HEK293T (cell line): ENCODE measurements around the gene NRXN2.

Source experiments
- CTCF ChIA-PET: fragments of 350-600 bp; formaldehyde crosslinking; extraction: SDS; loops from one replicate; lab custom pipeline; 2021; ENCODE audit warnings: antibody characterized with exemption, inconsistent platforms; lab: Yijun Ruan, JAX
- POLR2A ChIA-PET: fragments of 350-600 bp; formaldehyde crosslinking; extraction: SDS; loops from one replicate; lab custom pipeline; 2020; ENCODE audit warnings: antibody characterized with exemption, inconsistent platforms; lab: Yijun Ruan, JAX
- DNase-seq: peaks from one replicate; pipeline ENCODE4 v3.0.0; 2012; ENCODE audit warnings: mixed read lengths; ENCODE audit errors: extremely low spot score
- ARNT ChIP-seq: fragments of 450-650 bp; IDR thresholded peaks from 2 replicates; pipeline ENCODE4 v1.6.1; 2017; ENCODE audit warnings: mild to moderate bottlenecking
- BHLHE40 ChIP-seq: fragments of 450-650 bp; IDR thresholded peaks from 2 replicates; pipeline ENCODE4 v1.6.1; 2016; ENCODE audit warnings: mild to moderate bottlenecking, moderate library complexity, borderline replicate concordance
- CTBP1 ChIP-seq: fragments of 450-650 bp; IDR thresholded peaks from 2 replicates; pipeline ENCODE4 v1.6.1; 2016; ENCODE audit warnings: borderline replicate concordance
- ELF4 ChIP-seq: fragments of 450-650 bp; IDR thresholded peaks from 2 replicates; pipeline ENCODE4 v1.6.1; 2017; ENCODE audit warnings: antibody characterized with exemption
- FOXA1 ChIP-seq: fragments of 450-650 bp; IDR thresholded peaks from 2 replicates; pipeline ENCODE4 v1.6.1; 2016; ENCODE audit warnings: mild to moderate bottlenecking
- FOXK2 ChIP-seq: fragments of 450-650 bp; IDR thresholded peaks from 2 replicates; pipeline ENCODE4 v1.6.1; 2016; ENCODE audit warnings: mild to moderate bottlenecking
- FOXM1 ChIP-seq: fragments of 450-650 bp; IDR thresholded peaks from 2 replicates; pipeline ENCODE4 v1.6.1; 2017; ENCODE audit warnings: mild to moderate bottlenecking, borderline replicate concordance
- HDGF ChIP-seq: fragments of 450-650 bp; IDR thresholded peaks from 2 replicates; pipeline ENCODE4 v1.6.1; 2017; ENCODE audit warnings: antibody characterized with exemption, borderline replicate concordance
- L3MBTL2 ChIP-seq: fragments of 450-650 bp; conservative IDR thresholded peaks from 2 replicates; pipeline ENCODE4 v1.6.1; 2016; ENCODE audit warnings: mild to moderate bottlenecking
- LEF1 ChIP-seq: fragments of 450-650 bp; IDR thresholded peaks from 2 replicates; pipeline ENCODE4 v1.6.1; 2017; ENCODE audit warnings: mild to moderate bottlenecking, borderline replicate concordance
- NFRKB ChIP-seq: fragments of 450-650 bp; IDR thresholded peaks from 2 replicates; pipeline ENCODE4 v1.6.1; 2016; ENCODE audit warnings: mild to moderate bottlenecking, moderate library complexity
- SP1 ChIP-seq: fragments of 450-650 bp; IDR thresholded peaks from 2 replicates; pipeline ENCODE4 v1.6.1; 2017
- SUZ12 ChIP-seq: fragments of 450-650 bp; IDR thresholded peaks from 2 replicates; pipeline ENCODE4 v1.6.1; 2016; ENCODE audit warnings: mild to moderate bottlenecking
- TARDBP ChIP-seq: fragments of 450-650 bp; IDR thresholded peaks from 2 replicates; pipeline ENCODE4 v1.6.1; 2016
- ZNF384 ChIP-seq: fragments of 450-650 bp; IDR thresholded peaks from 2 replicates; pipeline ENCODE4 v1.6.1; 2016
- TF ChIP-seq, protein P1 (sequence below): fragments of 450-650 bp; IDR thresholded peaks from 2 replicates; pipeline ENCODE4 v1.6.1; 2016

NRXN2 gene

DNA sequence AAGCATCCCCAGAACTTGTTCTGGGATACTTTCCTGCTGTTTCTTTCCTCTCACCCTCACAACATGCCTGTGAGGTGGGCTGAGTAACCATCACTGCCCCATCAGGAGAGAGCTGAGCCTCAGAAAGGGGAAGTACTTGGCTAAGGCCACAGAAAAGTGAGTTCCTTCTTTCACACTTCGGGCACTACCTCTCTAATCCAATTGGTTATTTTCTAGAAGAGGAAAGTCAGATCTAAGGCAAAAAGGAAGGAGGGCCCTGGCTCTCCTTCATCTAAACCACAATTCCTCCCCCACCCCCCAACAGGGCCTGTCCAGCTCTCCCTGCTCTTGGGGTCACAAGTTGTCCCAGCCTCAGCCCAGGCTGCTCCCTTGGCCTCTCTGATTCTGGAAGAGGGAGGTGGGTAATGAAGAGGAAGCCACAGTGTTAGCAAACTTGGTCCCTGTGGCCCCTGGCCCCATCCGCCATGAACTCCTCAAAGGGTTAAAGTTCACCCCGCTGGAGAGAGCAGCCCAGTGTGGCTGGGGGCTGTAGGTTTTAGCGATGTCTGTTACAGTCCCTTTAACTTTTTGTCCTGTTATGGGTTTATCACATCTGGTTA lies 98.0 kb downstream of the NRXN2 start:
- DNase-seq, result no peak
- CTCF ChIA-PET, result interaction anchor here (1.2 kb wide), 1 partner anchor 74 kb away, joined by 3 read pairs; no protein-coding TSS in a partner anchor
- no peak for TF ChIP-seq SP1
- POLR2A ChIA-PET, result no interaction called here

DNA sequence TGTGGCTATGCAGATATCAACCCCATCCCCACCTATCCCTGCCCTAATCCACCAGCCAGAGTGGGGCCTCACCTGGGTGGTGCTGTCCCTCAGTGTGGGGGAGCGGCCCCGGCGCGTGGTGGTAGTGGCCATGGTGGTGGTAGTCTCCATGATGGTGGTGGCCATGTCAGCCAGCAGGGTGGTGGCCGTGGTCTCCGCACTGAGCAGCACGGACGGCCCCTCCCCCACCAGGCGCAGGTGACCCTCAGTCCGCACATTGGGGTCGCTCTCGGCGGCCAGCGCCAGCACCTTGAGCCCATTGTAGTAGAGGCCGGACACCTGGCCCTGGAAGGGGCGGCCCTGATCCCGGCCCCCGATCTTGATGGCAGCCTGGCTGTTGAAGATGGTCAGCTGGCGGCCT lies 100.3 kb downstream of the NRXN2 start:
- no peak for DNase-seq
- TF ChIP-seq LEF1, result no peak
- no peak for TF ChIP-seq SP1
- TF ChIP-seq ZNF384, result no peak
- no peak for TF ChIP-seq ELF4
- TF ChIP-seq FOXM1, result no peak
- no peak for TF ChIP-seq BHLHE40
- no peak for TF ChIP-seq ARNT
- TF ChIP-seq HDGF, result no peak
- no peak for TF ChIP-seq FOXK2
- no peak for TF ChIP-seq L3MBTL2
- no peak for TF ChIP-seq TARDBP
- TF ChIP-seq FOXA1, result no peak
- TF ChIP-seq SUZ12, result no peak
- POLR2A ChIA-PET, result no interaction called here
- CTCF ChIA-PET, result no interaction called here

DNA sequence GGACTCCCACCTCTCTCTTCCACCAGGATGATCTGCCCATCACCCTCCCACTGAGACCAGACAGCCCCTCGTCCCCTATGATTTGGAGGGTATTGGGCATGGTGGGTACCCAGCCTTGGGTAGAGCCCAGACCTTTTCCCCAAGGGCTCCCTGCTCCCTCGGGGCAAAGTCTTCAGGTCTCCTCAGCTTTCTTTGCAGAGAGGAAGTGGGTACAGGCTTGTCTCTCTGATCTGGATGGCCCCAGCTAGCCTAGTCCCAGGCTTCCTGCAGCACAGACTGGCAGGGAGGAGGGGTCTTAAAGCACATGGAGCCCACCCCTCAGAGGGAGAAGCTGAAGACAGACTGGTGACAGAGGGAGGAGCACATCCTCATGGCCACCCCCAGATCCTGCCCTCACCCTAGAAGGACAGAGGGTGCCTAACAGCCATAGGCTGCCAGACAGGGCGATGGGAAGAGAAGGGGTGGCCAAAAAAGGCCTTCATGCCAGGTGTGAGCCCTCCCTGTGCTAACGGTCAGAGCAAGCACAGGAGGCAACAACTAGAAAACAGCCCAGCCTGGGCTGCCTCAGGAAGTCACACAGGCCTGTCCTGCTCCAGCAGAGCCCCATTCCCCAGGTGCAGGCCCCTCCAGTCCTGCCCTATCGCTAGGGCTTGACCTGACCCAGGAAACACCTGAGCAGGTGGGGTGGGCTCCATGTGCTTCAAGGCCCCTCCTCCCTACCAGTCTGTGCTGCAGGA lies 101.5 kb downstream of the NRXN2 start:
- ChIA-PET CTCF (no interaction called here), POLR2A (no interaction called here)
- DNase-seq, result no peak
- no peak for TF ChIP-seq SUZ12

DNA sequence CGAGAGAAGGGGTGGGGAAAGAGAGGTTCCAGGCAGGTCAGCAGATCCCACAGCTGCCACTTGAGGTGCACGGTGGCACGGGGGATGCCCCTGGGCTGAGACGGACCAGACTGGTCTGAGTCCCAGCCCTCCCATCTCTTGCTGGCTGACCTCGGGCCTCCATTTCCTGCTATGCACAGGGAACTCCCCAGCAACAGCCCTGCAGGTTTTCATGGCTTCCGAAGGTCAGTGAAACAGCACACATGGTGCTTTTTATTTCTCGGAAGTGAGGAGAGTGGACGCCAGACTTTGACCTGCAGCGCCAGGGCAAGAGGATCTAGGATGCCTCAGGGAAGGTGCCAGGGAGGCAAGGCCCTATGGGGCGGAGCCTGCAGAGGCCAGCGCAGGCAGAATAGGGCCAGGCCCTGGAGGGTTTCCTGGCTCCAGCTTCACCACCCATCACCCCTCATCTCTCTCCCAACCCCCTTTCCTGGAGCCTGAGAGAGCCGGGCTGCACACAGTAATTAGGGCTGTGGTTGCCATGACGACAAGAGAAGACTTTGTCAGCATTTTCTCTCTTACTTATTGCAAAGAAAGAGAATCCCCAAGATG lies 102.5 kb downstream of the NRXN2 start:
- ChIA-PET CTCF (interaction anchor here (1.0 to 1.3 kb wide), 2 partner anchors 29 to 32 kb away, joined by 3 to 4 read pairs; no protein-coding TSS in a partner anchor), POLR2A (interaction anchor here (0.8 kb wide), 1 partner anchor 25 kb away, joined by 3 read pairs; no protein-coding TSS in a partner anchor)
- no peak for TF ChIP-seq BHLHE40
- TF ChIP-seq, protein P1, sequence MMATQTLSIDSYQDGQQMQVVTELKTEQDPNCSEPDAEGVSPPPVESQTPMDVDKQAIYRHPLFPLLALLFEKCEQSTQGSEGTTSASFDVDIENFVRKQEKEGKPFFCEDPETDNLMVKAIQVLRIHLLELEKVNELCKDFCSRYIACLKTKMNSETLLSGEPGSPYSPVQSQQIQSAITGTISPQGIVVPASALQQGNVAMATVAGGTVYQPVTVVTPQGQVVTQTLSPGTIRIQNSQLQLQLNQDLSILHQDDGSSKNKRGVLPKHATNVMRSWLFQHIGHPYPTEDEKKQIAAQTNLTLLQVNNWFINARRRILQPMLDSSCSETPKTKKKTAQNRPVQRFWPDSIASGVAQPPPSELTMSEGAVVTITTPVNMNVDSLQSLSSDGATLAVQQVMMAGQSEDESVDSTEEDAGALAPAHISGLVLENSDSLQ, result no peak
- no peak for TF ChIP-seq LEF1
- TF ChIP-seq NFRKB, result no peak
- TF ChIP-seq ZNF384, result no peak
- TF ChIP-seq HDGF, result no peak
- TF ChIP-seq CTBP1, result no peak
- no peak for TF ChIP-seq SP1
- TF ChIP-seq FOXA1, result no peak
- TF ChIP-seq SUZ12, result no peak
- TF ChIP-seq ARNT, result no peak
- TF ChIP-seq ELF4, result no peak
- TF ChIP-seq FOXM1, result no peak
- TF ChIP-seq L3MBTL2, result no peak
- no peak for DNase-seq

DNA sequence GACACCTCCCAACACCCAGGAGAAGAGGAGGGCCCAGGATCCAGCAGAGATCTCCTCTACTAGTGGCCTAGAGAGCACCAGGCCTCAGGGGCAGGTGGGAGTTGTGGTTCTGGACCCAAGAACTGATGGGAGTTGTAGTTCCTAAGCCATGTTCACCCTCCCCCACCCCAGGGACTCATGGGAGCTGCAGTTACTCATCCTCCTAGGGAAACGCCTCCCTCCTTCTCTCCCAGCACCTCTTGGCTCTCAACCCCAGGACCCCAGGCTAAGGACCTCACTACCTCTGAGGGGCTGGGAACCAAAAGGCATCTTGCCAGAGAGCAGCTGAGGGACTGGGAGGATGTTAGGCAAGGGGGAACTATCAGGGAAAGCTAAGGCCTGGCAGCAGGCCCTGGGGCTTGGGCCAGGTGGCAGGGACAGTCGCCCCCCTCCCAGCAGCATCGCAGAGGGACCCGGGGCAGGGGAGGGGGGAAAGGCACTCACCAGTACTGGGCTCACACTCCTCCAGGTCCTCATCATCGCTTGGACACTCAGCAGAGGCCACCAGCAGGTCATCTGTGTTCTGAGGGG lies 103.1 kb downstream of the NRXN2 start:
- POLR2A ChIA-PET, result interaction anchor here (0.8 kb wide), 1 partner anchor 25 kb away, joined by 3 read pairs; no protein-coding TSS in a partner anchor
- peak; percentile 33 for DNase-seq
- TF ChIP-seq LEF1 (no peak), ELF4 (no peak), ZNF384 (no peak), FOXK2 (no peak), SP1 (no peak), FOXM1 (no peak), NFRKB (no peak), L3MBTL2 (no peak), FOXA1 (no peak), ARNT (no peak), SUZ12 (no peak), BHLHE40 (no peak), CTBP1 (no peak)
- TF ChIP-seq, protein P1, result no peak
- CTCF ChIA-PET, result interaction anchor here (1.0 to 1.3 kb wide), 2 partner anchors 29 to 33 kb away, joined by 3 to 4 read pairs; no protein-coding TSS in a partner anchor

DNA sequence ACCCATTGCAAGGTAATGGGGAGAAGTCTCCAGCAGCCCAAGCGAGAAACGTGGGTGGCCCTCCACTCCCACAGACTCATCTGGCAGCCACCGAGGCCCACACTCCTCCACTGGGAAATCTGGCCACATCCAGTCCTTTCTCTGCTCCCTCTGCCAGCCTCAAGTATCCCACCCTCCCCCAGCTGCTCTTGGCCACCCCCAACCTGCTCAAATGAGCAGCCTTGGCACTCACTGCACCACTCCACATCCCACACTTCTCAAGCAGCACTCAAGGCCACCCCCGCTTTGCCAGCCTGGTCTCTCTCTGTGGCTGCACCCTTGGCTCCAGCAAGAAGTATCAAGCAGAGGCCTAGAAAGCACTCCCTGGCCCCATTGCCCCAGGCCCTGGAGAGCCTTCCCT lies 103.8 kb downstream of the NRXN2 start:
- TF ChIP-seq TARDBP (no peak), ELF4 (no peak), ZNF384 (no peak), SUZ12 (no peak), CTBP1 (no peak), NFRKB (no peak), HDGF (no peak), ARNT (no peak), SP1 (no peak), BHLHE40 (no peak), FOXK2 (no peak), FOXM1 (no peak), LEF1 (no peak), L3MBTL2 (no peak), FOXA1 (no peak)
- TF ChIP-seq, protein P1, result no peak
- CTCF ChIA-PET, result interaction anchor here (1.0 kb wide), 1 partner anchor 30 kb away, joined by 4 read pairs; no protein-coding TSS in a partner anchor
- POLR2A ChIA-PET, result no interaction called here
- DNase-seq, result no peak
